Adipocyte (in vitro differentiated cells): Measurements from ENCODE around the gene C15orf62.
A peak's percentile ranks its signal among the peaks of the same experiment; 100 is the strongest.

ENCODE experiments used
- DNase-seq: peaks from one replicate; pipeline ENCODE4 v3.0.0-alpha.2; 2015; ENCODE audit warnings: low read depth
- H3K27me3 ChIP-seq: replicated peaks from 2 replicates; pipeline ENCODE4 v1.7.0; 2013; ENCODE audit warnings: mild to moderate bottlenecking, low read length, moderate library complexity; ENCODE audit not compliant: control insufficient read depth, insufficient read depth
- H3K36me3 ChIP-seq: 2 replicates; pipeline ENCODE4 v1.7.0; 2013; ENCODE audit warnings: low read length, mild to moderate bottlenecking, moderate library complexity; ENCODE audit not compliant: control insufficient read depth, insufficient read depth, severe bottlenecking
- H3K4me1 ChIP-seq: 2 replicates; pipeline ENCODE4 v1.7.0; 2013; ENCODE audit warnings: mild to moderate bottlenecking, low read length, moderate library complexity; ENCODE audit not compliant: control insufficient read depth, insufficient read depth
- H3K4me3 ChIP-seq: 2 replicates; pipeline ENCODE4 v1.7.0; 2013; ENCODE audit warnings: mild to moderate bottlenecking, low read length, moderate library complexity
- H3K9ac ChIP-seq: 2 replicates; pipeline ENCODE4 v1.7.0; 2013; ENCODE audit warnings: mild to moderate bottlenecking, low read length, moderate library complexity
- H3K9me3 ChIP-seq: 2 replicates; pipeline ENCODE4 v1.7.0; 2013; ENCODE audit warnings: mild to moderate bottlenecking, low read length, moderate library complexity; ENCODE audit not compliant: control insufficient read depth

C15orf62 gene

GRCh38 chr15:40806672-40807027 is 36.9 kb downstream of the C15orf62 start:
- peaks cover 9% of the 10 kb centered on the region for H3K36me3 ChIP-seq
- H3K27me3 ChIP-seq: no peaks in the 10 kb centered on the region
- DNase-seq: no peak
- peak overlapping the region; percentile 95 for H3K4me3 ChIP-seq
- H3K9me3 ChIP-seq: no peaks in the 10 kb centered on the region
- H3K4me1 ChIP-seq: peaks cover 11% of the 10 kb centered on the region
- peak overlapping the region; percentile 97 for H3K9ac ChIP-seq

- peaks cover 9% of the 10 kb centered on the region for H3K36me3 ChIP-seq
- H3K4me1 ChIP-seq: peaks cover 11% of the 10 kb centered on the region
- DNase-seq: peak; percentile 100
- H3K9ac ChIP-seq: peak within 1 kb of the TSS; percentile 97
- H3K4me3 ChIP-seq: peak within 1 kb of the TSS; percentile 95
- no peaks in the 10 kb centered on the region for H3K9me3 ChIP-seq
- H3K27me3 ChIP-seq: no peaks in the 10 kb centered on the region
Measured at GRCh38 chr15:40807028-40807887, 37.5 kb downstream of the C15orf62 start, which contains the start of the genes DNAJC17 and ZFYVE19. DNAJC17 (minus strand) TSS chr15:40807473; CDS start chr15:40807446, 27 bp downstream. ZFYVE19 (plus strand) TSS chr15:40807089; CDS start chr15:40807590, 501 bp downstream.

GRCh38 chr15:40807888-40808461 is 38.2 kb downstream of the C15orf62 start:
- Histone ChIP-seq H3K4me3 (peak overlapping the region; percentile 95), H3K27me3 (no peaks in the 10 kb centered on the region), H3K9me3 (no peaks in the 10 kb centered on the region), H3K9ac (peak overlapping the region; percentile 97), H3K36me3 (peaks cover 9% of the 10 kb centered on the region), H3K4me1 (peaks cover 11% of the 10 kb centered on the region)
- peak; percentile 15 for DNase-seq

- Histone ChIP-seq H3K27me3 (no peaks in the 10 kb centered on the region), H3K36me3 (peaks cover 17% of the 10 kb centered on the region), H3K4me3 (no peak overlapping the region), H3K9me3 (no peaks in the 10 kb centered on the region), H3K4me1 (peaks cover 11% of the 10 kb centered on the region), H3K9ac (no peak overlapping the region)
- DNase-seq: no peak
Measured at GRCh38 chr15:40808861-40809450, 39.2 kb downstream of the C15orf62 start.

GRCh38 chr15:40812721-40813425 is 43.1 kb downstream of the C15orf62 start:
- Histone ChIP-seq H3K36me3 (peaks cover 23% of the 10 kb centered on the region), H3K27me3 (no peaks in the 10 kb centered on the region), H3K4me1 (peaks cover 5% of the 10 kb centered on the region), H3K9ac (no peak overlapping the region), H3K4me3 (no peak overlapping the region), H3K9me3 (no peaks in the 10 kb centered on the region)
- DNase-seq: no peak

GRCh38 chr15:40815042-40815698 is 45.4 kb downstream of the C15orf62 start:
- H3K4me1 ChIP-seq: no peaks in the 10 kb centered on the region
- H3K27me3 ChIP-seq: no peaks in the 10 kb centered on the region
- H3K9me3 ChIP-seq: no peaks in the 10 kb centered on the region
- no peak overlapping the region for H3K4me3 ChIP-seq
- no peak overlapping the region for H3K9ac ChIP-seq
- DNase-seq: peak; percentile 19
- H3K36me3 ChIP-seq: peaks cover 23% of the 10 kb centered on the region

GRCh38 chr15:40819048-40819447 is 49.3 kb downstream of the C15orf62 start:
- H3K4me1 ChIP-seq: no peaks in the 10 kb centered on the region
- H3K9me3 ChIP-seq: no peaks in the 10 kb centered on the region
- no peaks in the 10 kb centered on the region for H3K27me3 ChIP-seq
- H3K9ac ChIP-seq: no peak overlapping the region
- H3K36me3 ChIP-seq: peaks cover 5% of the 10 kb centered on the region
- DNase-seq: no peak
- no peak overlapping the region for H3K4me3 ChIP-seq

GRCh38 chr15:40821195-40821594 is 51.4 kb downstream of the C15orf62 start:
- Histone ChIP-seq H3K4me1 (no peaks in the 10 kb centered on the region), H3K9ac (no peak overlapping the region), H3K36me3 (no peaks in the 10 kb centered on the region), H3K9me3 (no peaks in the 10 kb centered on the region), H3K27me3 (no peaks in the 10 kb centered on the region), H3K4me3 (no peak overlapping the region)
- DNase-seq: no peak
